H7 (cell line): ENCODE measurements around the gene CLEC7A. TPM values are rescaled to one million over a fixed set of nuclear protein-coding genes. Genes with fewer than 3 reads are reported as not detected.

ENCODE experiments used
- DNase-seq: peaks from one replicate; pipeline ENCODE4 v3.0.0; 2012
- H3K27me3 ChIP-seq: 2 replicates; pipeline ENCODE4 v1.6.0; 2011; ENCODE audit warnings: mild to moderate bottlenecking, low read length; ENCODE audit not compliant: control insufficient read depth, insufficient read depth
- H3K36me3 ChIP-seq: replicated peaks from 2 replicates; pipeline ENCODE4 v1.5.1; 2011; ENCODE audit warnings: low read length; ENCODE audit not compliant: control insufficient read depth, insufficient read depth
- H3K4me3 ChIP-seq: 2 replicates; pipeline ENCODE4 v1.5.1; 2011; ENCODE audit warnings: low read depth, mild to moderate bottlenecking, control low read depth, low read length, moderate library complexity; ENCODE audit not compliant: insufficient read depth
- total RNA-seq: library from RNA; depleted of rRNA; stranded (reverse); fragments of >200 nt; shearing (Covaris generic); gene quantifications from 2 replicates; pipeline ENCODE4 v1.2.3, GENCODE V29; 2014

The CLEC7A gene
- total RNA-seq, 1 experiment from 2014 or later, result 0.07 TPM

DNA sequence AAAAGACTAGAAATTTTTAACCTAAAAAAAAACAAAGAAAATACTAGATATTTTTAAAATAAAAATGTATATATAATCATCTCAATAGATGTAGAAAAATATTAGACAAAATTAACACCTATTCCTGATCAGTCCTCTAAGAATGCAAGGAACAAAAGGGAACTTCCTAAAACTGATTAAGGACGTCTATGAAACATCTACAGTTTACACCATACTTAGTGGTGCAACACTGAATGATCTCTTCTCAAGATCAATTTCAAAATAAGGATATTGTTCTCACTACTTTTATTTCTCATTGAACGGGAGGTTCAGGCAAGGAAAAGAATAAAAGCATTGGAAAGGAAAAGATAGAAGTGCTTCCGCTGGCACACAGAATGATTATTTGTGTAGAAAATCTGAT lies 26.0 kb upstream of the CLEC7A start:
- Histone ChIP-seq H3K4me3 (no peak overlapping the region), H3K27me3 (no peaks in the 10 kb centered on the region), H3K36me3 (no peaks in the 10 kb centered on the region)
- no peak for DNase-seq

- Histone ChIP-seq H3K36me3 (no peaks in the 10 kb centered on the region), H3K4me3 (peak overlapping the region; percentile 53), H3K27me3 (no peaks in the 10 kb centered on the region)
- DNase-seq, result no peak
Measured at GRCh38 chr12:10154145-10154496, 24.1 kb upstream of the CLEC7A start.

DNA sequence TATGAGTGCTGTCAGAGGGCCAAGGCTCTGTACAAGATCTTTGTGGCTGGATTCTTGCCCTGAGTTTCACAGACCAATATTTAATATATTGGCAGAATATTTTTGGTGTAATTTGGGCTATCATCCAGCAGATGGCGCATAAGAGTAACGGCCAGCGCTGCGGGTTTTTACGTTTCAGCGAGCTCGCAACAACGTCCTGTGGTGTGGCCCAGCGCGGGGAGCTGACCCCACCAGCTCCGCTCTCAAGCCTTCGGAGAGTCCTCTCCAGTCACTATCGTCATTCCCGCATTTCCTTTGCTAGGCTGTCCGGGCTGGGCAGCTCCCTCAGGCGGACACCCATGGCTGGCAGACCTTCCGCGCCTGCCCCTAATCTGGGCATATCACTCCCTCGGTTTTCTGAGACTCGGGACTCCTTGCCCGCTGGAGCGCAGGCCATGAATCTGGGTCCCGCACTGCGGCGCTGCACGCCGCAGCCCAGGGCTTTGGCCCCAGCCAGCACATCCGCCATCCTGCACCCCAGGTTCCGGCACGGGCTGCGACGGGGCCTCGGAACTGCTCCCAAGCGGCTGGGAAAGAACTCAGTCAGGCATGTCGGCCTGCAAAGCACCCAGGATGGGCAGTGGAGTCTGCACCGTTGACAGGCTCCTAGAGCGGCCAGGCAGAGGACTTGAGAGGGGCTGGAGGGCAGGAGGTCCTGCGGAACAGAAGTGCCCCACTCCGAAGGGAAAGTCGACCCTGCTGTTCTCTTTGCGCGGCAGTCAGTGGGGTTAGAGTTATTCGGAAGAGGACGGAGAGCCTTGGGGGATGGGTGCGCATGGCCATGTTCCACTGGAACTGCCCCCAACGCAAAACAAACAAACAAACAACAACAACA lies 23.5 kb upstream of the CLEC7A start:
- Histone ChIP-seq H3K4me3 (peak overlapping the region; percentile 53), H3K36me3 (no peaks in the 10 kb centered on the region), H3K27me3 (no peaks in the 10 kb centered on the region)
- peak; percentile 82 for DNase-seq

DNA sequence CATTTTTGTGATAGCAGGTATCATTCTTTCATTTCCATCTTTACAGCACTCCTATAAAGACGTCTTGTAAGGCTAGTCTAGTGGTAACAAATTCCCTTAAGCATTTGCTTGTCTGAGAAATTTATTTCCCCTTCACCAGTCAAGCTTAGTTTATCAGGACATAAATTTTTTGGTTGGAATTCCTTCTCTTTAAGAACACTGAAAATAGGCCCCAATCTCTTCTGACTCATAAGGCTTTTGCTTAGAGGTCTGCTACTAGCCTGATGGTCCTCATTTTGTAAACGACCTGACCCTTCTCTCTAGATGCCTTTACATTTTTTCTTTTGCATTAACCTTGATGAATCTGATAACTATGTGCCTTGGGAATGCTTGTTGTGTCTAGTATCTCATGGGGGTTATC lies 21.6 kb upstream of the CLEC7A start:
- DNase-seq, result no peak
- Histone ChIP-seq H3K36me3 (no peaks in the 10 kb centered on the region), H3K4me3 (no peak overlapping the region), H3K27me3 (no peaks in the 10 kb centered on the region)

DNA sequence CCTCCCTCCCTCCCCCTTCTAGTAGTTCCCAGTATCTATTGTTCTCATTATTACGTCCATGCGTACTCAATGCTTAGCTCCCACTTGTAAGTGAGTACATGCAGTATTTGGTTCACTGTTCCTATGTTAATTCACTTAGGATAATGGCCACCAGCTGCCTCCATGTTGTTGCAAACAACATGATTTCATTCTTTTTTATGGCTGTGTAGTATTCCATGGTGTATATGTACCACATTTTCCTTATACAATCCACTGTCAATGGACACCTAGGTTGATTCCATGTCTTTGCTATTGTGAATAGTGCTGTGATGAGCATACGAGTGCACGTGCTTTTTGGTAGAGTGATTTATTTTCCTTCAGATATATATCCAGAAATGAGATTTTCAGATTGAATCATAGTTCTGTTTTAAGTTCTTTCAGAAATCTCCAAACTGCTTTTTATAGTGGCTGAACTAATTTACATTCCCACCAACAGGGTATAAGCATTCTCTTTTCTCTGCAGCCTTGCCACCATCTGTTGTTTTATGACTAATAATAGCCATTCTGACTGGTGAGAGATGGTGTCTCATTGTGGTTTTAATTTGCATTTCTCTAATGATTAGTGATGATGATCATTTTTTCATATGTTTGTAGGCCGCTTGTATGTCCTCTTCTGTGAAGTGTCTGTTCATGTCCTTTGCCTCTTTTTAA lies 17.9 kb upstream of the CLEC7A start:
- Histone ChIP-seq H3K36me3 (no peaks in the 10 kb centered on the region), H3K27me3 (no peaks in the 10 kb centered on the region), H3K4me3 (no peak overlapping the region)
- DNase-seq, result no peak

- Histone ChIP-seq H3K4me3 (no peak overlapping the region), H3K36me3 (no peaks in the 10 kb centered on the region), H3K27me3 (no peaks in the 10 kb centered on the region)
- DNase-seq, result no peak
Measured at GRCh38 chr12:10142976-10143589, 13.1 kb upstream of the CLEC7A start.

- Histone ChIP-seq H3K36me3 (no peaks in the 10 kb centered on the region), H3K27me3 (no peaks in the 10 kb centered on the region), H3K4me3 (no peak overlapping the region)
- peak; percentile 36 for DNase-seq
Measured at GRCh38 chr12:10140001-10140400, 10.0 kb upstream of the CLEC7A start.

GRCh38 chr12:10136637-10137205 lies 6.7 kb upstream of the CLEC7A start:
- Histone ChIP-seq H3K4me3 (no peak overlapping the region), H3K27me3 (no peaks in the 10 kb centered on the region), H3K36me3 (no peaks in the 10 kb centered on the region)
- DNase-seq, result no peak

- H3K36me3 ChIP-seq, result no peaks in the 10 kb centered on the region
- H3K4me3 ChIP-seq, result no peak overlapping the region
- no peak for DNase-seq
- H3K27me3 ChIP-seq, result no peaks in the 10 kb centered on the region
Measured at GRCh38 chr12:10135126-10135525, 5.1 kb upstream of the CLEC7A start.

DNA sequence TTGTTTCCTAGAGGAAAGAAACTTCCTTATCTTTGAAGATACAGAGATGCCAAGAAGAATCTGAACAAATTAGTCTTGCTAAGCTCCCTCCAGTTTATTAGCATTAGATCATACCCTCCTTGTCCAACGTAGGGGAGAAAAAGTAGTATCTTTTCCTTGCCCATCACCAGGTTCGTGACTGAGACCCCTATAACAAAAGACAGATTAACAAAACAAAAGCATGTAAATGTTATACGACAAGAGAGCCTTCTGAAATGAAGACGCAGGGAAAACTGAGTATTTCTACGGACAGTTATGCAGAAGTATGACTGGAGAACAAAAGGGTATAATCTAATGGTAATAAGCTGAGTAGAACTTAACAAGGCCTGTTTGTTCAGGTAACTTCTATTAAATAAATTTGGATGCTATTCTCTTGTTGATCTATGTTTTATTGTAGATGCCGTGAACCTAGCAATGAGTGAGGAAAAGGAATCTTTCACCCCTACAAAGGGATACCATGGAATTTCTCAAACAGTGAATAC lies 2.9 kb upstream of the CLEC7A start:
- no peak for DNase-seq
- Histone ChIP-seq H3K4me3 (no peak overlapping the region), H3K27me3 (no peaks in the 10 kb centered on the region), H3K36me3 (no peaks in the 10 kb centered on the region)

DNA sequence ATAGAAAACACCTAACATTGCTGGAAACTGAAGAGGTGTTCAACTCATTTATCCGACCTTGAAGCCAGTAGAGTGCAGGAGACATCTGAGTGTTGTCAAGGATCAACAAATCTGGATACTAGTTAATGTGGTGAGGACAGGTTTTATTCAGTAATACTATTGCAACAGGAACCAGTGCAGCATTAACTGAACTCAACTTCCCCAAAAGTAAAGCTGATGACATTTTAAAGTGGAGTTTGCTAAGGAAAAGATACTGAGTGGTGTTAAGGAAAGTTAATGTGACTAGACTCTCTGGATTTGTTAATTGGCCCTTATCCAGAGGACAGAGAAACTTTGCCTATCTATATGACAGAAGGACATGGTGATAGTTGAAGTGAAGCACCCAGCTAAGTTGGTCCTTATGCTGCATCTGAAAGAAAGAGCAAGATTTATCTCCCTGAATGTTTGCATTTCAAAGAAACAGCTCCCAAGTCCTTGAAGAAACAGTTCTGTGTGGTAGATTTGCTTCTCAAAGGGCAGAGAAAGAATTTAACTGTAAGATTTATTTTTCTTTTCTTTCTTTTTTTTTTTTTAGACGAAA lies 1.2 kb upstream of the CLEC7A start:
- no peak overlapping the region for H3K4me3 ChIP-seq
- no peak for DNase-seq
- H3K27me3 ChIP-seq, result no peaks in the 10 kb centered on the region
- H3K36me3 ChIP-seq, result no peaks in the 10 kb centered on the region

GRCh38 chr12:10128687-10129086 lies 1.3 kb downstream of the CLEC7A start:
- Histone ChIP-seq H3K36me3 (no peaks in the 10 kb centered on the region), H3K4me3 (no peak overlapping the region), H3K27me3 (no peaks in the 10 kb centered on the region)
- no peak for DNase-seq

GRCh38 chr12:10126413-10126812 lies 3.6 kb downstream of the CLEC7A start:
- H3K27me3 ChIP-seq, result no peaks in the 10 kb centered on the region

DNA sequence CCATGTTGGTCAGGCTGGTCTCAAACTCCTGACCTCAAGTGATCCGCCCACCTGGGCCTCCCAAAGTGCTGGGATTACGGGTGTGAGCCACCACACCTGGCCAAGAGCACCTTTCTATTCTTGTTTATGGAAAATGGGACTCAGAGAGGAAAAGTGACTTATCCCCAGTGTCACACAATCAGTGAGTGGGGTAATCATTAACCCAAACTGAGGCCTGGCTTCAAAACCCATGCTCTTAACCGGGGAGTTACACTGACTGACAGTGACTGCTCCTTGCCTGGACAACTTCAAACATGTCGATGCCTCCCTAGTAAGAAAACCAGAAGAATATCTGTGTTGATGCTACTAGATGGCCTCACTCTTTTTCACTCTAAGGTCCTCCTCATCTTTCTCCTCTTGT lies 7.3 kb downstream of the CLEC7A start:
- DNase-seq, result no peak
- Histone ChIP-seq H3K27me3 (no peaks in the 10 kb centered on the region), H3K36me3 (no peaks in the 10 kb centered on the region)

More at GRCh38 chr12:10126413-10126812, 3.6 kb downstream of the CLEC7A start:
- no peak for DNase-seq
- no peak overlapping the region for H3K4me3 ChIP-seq
- no peaks in the 10 kb centered on the region for H3K36me3 ChIP-seq

More for the DNA sequence above, 7.3 kb downstream of the CLEC7A start:
- H3K4me3 ChIP-seq, result no peak overlapping the region
